PC-3 (cell line): Measurements from ENCODE around the gene ABAT. TPM values are rescaled to one million over a fixed set of nuclear protein-coding genes. Genes with fewer than 3 reads are reported as not detected.

Source experiments
- ATAC-seq: fragments of 200-7000 bp; cut with Tn5 transposase; 2 replicates; pipeline ENCODE4 v1.9.1; 2020; ENCODE audit warnings: mild to moderate bottlenecking, moderate library complexity
- BruUV-seq: library from RNA; stranded (reverse); fragments of 400-500 nt; replicated peaks from 2 replicates; lab custom pipeline; 2021; lab: Mats Ljungman, UMichigan
- CTCF ChIA-PET: fragments of 300-600 bp; sonication (Branson Sonifier 250); formaldehyde crosslinking; loops from one replicate; lab custom pipeline; 2022; ENCODE audit warnings: antibody characterized with exemption; lab: Charles Lee
- POLR2A ChIA-PET: fragments of 300-600 bp; sonication (Branson Sonifier 250); formaldehyde crosslinking; loops from one replicate; lab custom pipeline; 2022; ENCODE audit warnings: antibody characterized with exemption; ENCODE audit not compliant: unreplicated experiment; lab: Charles Lee
- DNase-seq: peaks from one replicate; pipeline ENCODE4 v3.0.0-alpha.2; 2015
- H2AFZ ChIP-seq: fragments of 300-600 bp; sonication (generic); 2 replicates; pipeline ENCODE4 v1.6.0; 2016; ENCODE audit warnings: antibody characterized with exemption, low read length
- H3F3A ChIP-seq: fragments of 300-600 bp; sonication (generic); one replicate; pipeline ENCODE4 v1.6.0; 2017; ENCODE audit warnings: antibody characterized with exemption, low read length, control low read depth, mild to moderate bottlenecking; ENCODE audit not compliant: unreplicated experiment
- H3K27ac ChIP-seq: fragments of 300-600 bp; sonication (generic); 2 replicates; pipeline ENCODE4 v1.5.1; 2016; ENCODE audit warnings: mild to moderate bottlenecking, low read length
- H3K27me3 ChIP-seq: fragments of 300-600 bp; sonication (generic); 2 replicates; pipeline ENCODE4 v1.6.1; 2016; ENCODE audit warnings: low read length, mixed read lengths
- H3K36me3 ChIP-seq: fragments of 300-600 bp; sonication (generic); 2 replicates; pipeline ENCODE4 v1.6.1; 2016; ENCODE audit warnings: low read depth, mixed run types, low read length, mixed read lengths
- H3K4me1 ChIP-seq: fragments of 300-600 bp; sonication (generic); 2 replicates; pipeline ENCODE4 v1.5.1; 2016; ENCODE audit warnings: low read length; ENCODE audit not compliant: insufficient read depth
- H3K4me2 ChIP-seq: fragments of 300-600 bp; sonication (generic); 2 replicates; pipeline ENCODE4 v1.6.0; 2016; ENCODE audit warnings: low read length
- H3K4me3 ChIP-seq: fragments of 300-600 bp; sonication (generic); 2 replicates; pipeline ENCODE4 v1.5.1; 2016; ENCODE audit warnings: mild to moderate bottlenecking, low read length, mixed read lengths
- H3K79me2 ChIP-seq: fragments of 300-600 bp; sonication (generic); 2 replicates; pipeline ENCODE4 v1.6.1; 2017; ENCODE audit warnings: low read length, mixed read lengths
- H3K9ac ChIP-seq: fragments of 300-600 bp; sonication (generic); 2 replicates; pipeline ENCODE4 v1.6.0; 2016; ENCODE audit warnings: mild to moderate bottlenecking, low read length
- H3K9me2 ChIP-seq: fragments of 300-600 bp; sonication (generic); replicated peaks from 2 replicates; pipeline ENCODE4 v1.6.1; 2016; ENCODE audit warnings: mixed run types, low read length, mixed read lengths
- H3K9me3 ChIP-seq: fragments of 300-600 bp; sonication (generic); 2 replicates; pipeline ENCODE4 v1.6.1; 2016; ENCODE audit warnings: low read length, mixed read lengths
- H4K20me1 ChIP-seq: fragments of 300-600 bp; sonication (generic); 2 replicates; pipeline ENCODE4 v1.6.1; 2016; ENCODE audit warnings: low read length, mixed read lengths
- CTCF ChIP-seq: fragments of 300-600 bp; sonication (generic); conservative IDR thresholded peaks from 2 replicates; pipeline ENCODE4 v1.5.1; 2017; ENCODE audit warnings: antibody characterized with exemption, low read depth, mild to moderate bottlenecking, low read length
- EZH2 ChIP-seq: fragments of 300-600 bp; sonication (generic); IDR thresholded peaks from one replicate; pipeline ENCODE4 v1.6.1; 2017; ENCODE audit warnings: antibody characterized with exemption, mild to moderate bottlenecking, low read length; ENCODE audit not compliant: unreplicated experiment
- EZH2phosphoT487 ChIP-seq: fragments of 300-600 bp; sonication (generic); IDR thresholded peaks from 2 replicates; pipeline ENCODE4 v1.6.1; 2018; ENCODE audit warnings: mild to moderate bottlenecking, antibody characterized with exemption, low read length, borderline replicate concordance
- intact Hi-C: fragments of 100-400 bp; cut with micrococcal nuclease; formaldehyde crosslinking; loops from 2 replicates; pipeline ENCODE4 v1.9.0; 2023
- total RNA-seq: library from RNA; depleted of rRNA; stranded (reverse); fragments of >200 nt; gene quantifications from 2 replicates; pipeline ENCODE4 v1.2.3, GENCODE V29; 2014

The ABAT gene
- total RNA-seq, 1 experiment from 2014 or later = 0.95 TPM

GRCh38 chr16:8814095-8814806 lies 139.8 kb downstream of the ABAT start:
- peaks cover 48% of the 10 kb centered on the region for H3K36me3 ChIP-seq
- TF ChIP-seq EZH2 = no peak
- no peak for TF ChIP-seq EZH2phosphoT487
- TF ChIP-seq CTCF = no peak
- POLR2A ChIA-PET = no interaction called here
- H2AFZ ChIP-seq = no peak overlapping the region
- no peak overlapping the region for H3K9ac ChIP-seq
- intact Hi-C loops = no loop called here
- no peaks in the 10 kb centered on the region for H3K27me3 ChIP-seq
- BruUV-seq = no TSS peak
- no peaks in the 10 kb centered on the region for H3K4me1 ChIP-seq
- H3F3A ChIP-seq = no peaks in the 10 kb centered on the region
- no peaks in the 10 kb centered on the region for H4K20me1 ChIP-seq
- H3K9me3 ChIP-seq = no peaks in the 10 kb centered on the region
- H3K27ac ChIP-seq = no peak overlapping the region
- H3K79me2 ChIP-seq = no peaks in the 10 kb centered on the region
- no peaks in the 10 kb centered on the region for H3K9me2 ChIP-seq
- no peak overlapping the region for H3K4me2 ChIP-seq
- DNase-seq = no peak
- CTCF ChIA-PET = no interaction called here
- H3K4me3 ChIP-seq = no peak overlapping the region
- no peak for ATAC-seq

GRCh38 chr16:8816967-8817655 lies 142.7 kb downstream of the ABAT start:
- Histone ChIP-seq H3K4me2 (no peak overlapping the region), H3K9ac (no peak overlapping the region), H3K4me3 (no peak overlapping the region), H2AFZ (no peak overlapping the region), H3K27ac (no peak overlapping the region), H3K9me2 (no peaks in the 10 kb centered on the region), H3K79me2 (no peaks in the 10 kb centered on the region), H3K36me3 (peaks cover 32% of the 10 kb centered on the region), H4K20me1 (no peaks in the 10 kb centered on the region), H3F3A (no peaks in the 10 kb centered on the region), H3K9me3 (no peaks in the 10 kb centered on the region), H3K27me3 (no peaks in the 10 kb centered on the region), H3K4me1 (no peaks in the 10 kb centered on the region)
- no peak for ATAC-seq
- ChIA-PET CTCF (no interaction called here), POLR2A (interaction anchor here (0.7 kb wide), 1 partner anchor 1938 kb away, joined by 3 read pairs; no protein-coding TSS in a partner anchor)
- TF ChIP-seq CTCF = no peak
- intact Hi-C loops = no loop called here
- DNase-seq = no peak
- BruUV-seq = TSS peak; percentile 2
